DND-41 (cell line): ENCODE measurements around the gene EPB41.

Source experiments
- ATAC-seq: fragments of 200-7000 bp; cut with Tn5 transposase; 3 replicates; pipeline ENCODE4 v1.9.1; 2021; ENCODE audit warnings: low read depth; ENCODE audit not compliant: insufficient read depth
- DNase-seq: peaks from one replicate; pipeline ENCODE4 v3.0.0-alpha.2; 2020
- H2AFZ ChIP-seq: 2 replicates; pipeline ENCODE4 v1.6.0; 2012; ENCODE audit warnings: low read depth, low read length
- H3K27ac ChIP-seq: 2 replicates; pipeline ENCODE4 v1.5.1; 2012; ENCODE audit warnings: low read length, inconsistent platforms
- H3K27me3 ChIP-seq: fragments of 200-600 bp; sonication (generic); 2 replicates; pipeline ENCODE4 v1.6.0; 2012; ENCODE audit warnings: low read length, mild to moderate bottlenecking, inconsistent platforms; ENCODE audit not compliant: insufficient read depth, poor library complexity
- H3K36me3 ChIP-seq: 2 replicates; pipeline ENCODE4 v1.5.1; 2012; ENCODE audit warnings: low read length, inconsistent platforms; ENCODE audit not compliant: insufficient read depth
- H3K4me1 ChIP-seq: 2 replicates; pipeline ENCODE4 v1.5.1; 2012; ENCODE audit warnings: mild to moderate bottlenecking, low read length; ENCODE audit not compliant: insufficient read depth
- H3K4me2 ChIP-seq: 2 replicates; pipeline ENCODE4 v1.6.0; 2012; ENCODE audit warnings: mild to moderate bottlenecking, moderate library complexity, low read length, inconsistent platforms; ENCODE audit not compliant: insufficient read depth
- H3K4me3 ChIP-seq, 2 experiments: fragments of 200-600 bp in 1 of 2; shearing (Covaris generic) in 1 of 2; 2 replicates each; pipeline ENCODE4 v1.5.1; 2012 to 2016; ENCODE audit warnings: inconsistent platforms in 2 of 2, low read length in 2 of 2, mild to moderate bottlenecking in 2 of 2, low read depth in 1 of 2, moderate library complexity in 1 of 2
- H3K79me2 ChIP-seq: 2 replicates; pipeline ENCODE4 v1.6.0; 2012; ENCODE audit warnings: low read length, inconsistent platforms; ENCODE audit not compliant: insufficient read depth
- H3K9ac ChIP-seq: 2 replicates; pipeline ENCODE4 v1.6.0; 2012; ENCODE audit warnings: low read depth, mild to moderate bottlenecking, inconsistent platforms, low read length, moderate library complexity
- H3K9me3 ChIP-seq: 2 replicates; pipeline ENCODE4 v1.5.1; 2012; ENCODE audit warnings: low read length, moderate library complexity, mild to moderate bottlenecking, inconsistent platforms; ENCODE audit not compliant: insufficient read depth, severe bottlenecking
- H4K20me1 ChIP-seq: 2 replicates; pipeline ENCODE4 v1.6.0; 2012; ENCODE audit warnings: low read length; ENCODE audit not compliant: insufficient read depth
- CTCF ChIP-seq: IDR thresholded peaks from 2 replicates; pipeline ENCODE4 v1.5.1; 2012; ENCODE audit warnings: borderline replicate concordance, low read length, moderate library complexity, mild to moderate bottlenecking; ENCODE audit not compliant: poor library complexity, severe bottlenecking; ENCODE audit errors: extremely low read depth
- EZH2 ChIP-seq: IDR thresholded peaks from 3 replicates; pipeline ENCODE4 v1.6.1; 2012; ENCODE audit warnings: borderline replicate concordance, low read depth, mild to moderate bottlenecking, moderate library complexity, low read length, inconsistent platforms; ENCODE audit not compliant: severe bottlenecking

The EPB41 gene

GRCh38 chr1:29159773-29160172 is 245.4 kb downstream of the EPB41 start:
- Histone ChIP-seq H3K4me3 (no peak overlapping the region), H3K4me1 (no peaks in the 10 kb centered on the region), H4K20me1 (peaks cover 64% of the 10 kb centered on the region), H3K27ac (no peak overlapping the region), H2AFZ (no peak overlapping the region), H3K79me2 (peaks cover 89% of the 10 kb centered on the region), H3K9ac (no peak overlapping the region), H3K4me2 (no peak overlapping the region), H3K36me3 (peaks cover 96% of the 10 kb centered on the region), H3K9me3 (no peaks in the 10 kb centered on the region), H3K27me3 (no peaks in the 10 kb centered on the region)
- ATAC-seq (no peak), DNase-seq (no peak)
- TF ChIP-seq CTCF, result no peak
- no peak for TF ChIP-seq EZH2

- H3K9me3 ChIP-seq, result no peaks in the 10 kb centered on the region
- no peaks in the 10 kb centered on the region for H3K4me1 ChIP-seq
- no peak for TF ChIP-seq CTCF
- TF ChIP-seq EZH2, result no peak
- H4K20me1 ChIP-seq, result peaks cover 80% of the 10 kb centered on the region
- H3K36me3 ChIP-seq, result peaks cover 96% of the 10 kb centered on the region
- H3K4me2 ChIP-seq, result no peak overlapping the region
- no peak for DNase-seq
- no peak overlapping the region for H2AFZ ChIP-seq
- H3K4me3 ChIP-seq, result no peak overlapping the region
- ATAC-seq, result no peak
- no peaks in the 10 kb centered on the region for H3K27me3 ChIP-seq
- H3K9ac ChIP-seq, result no peak overlapping the region
- no peak overlapping the region for H3K27ac ChIP-seq
- peaks cover 97% of the 10 kb centered on the region for H3K79me2 ChIP-seq
Observed at GRCh38 chr1:29162025-29162424, 247.7 kb downstream of the EPB41 start.

- Histone ChIP-seq H3K36me3 (peaks cover 96% of the 10 kb centered on the region), H4K20me1 (peaks cover 85% of the 10 kb centered on the region), H2AFZ (no peak overlapping the region), H3K9me3 (no peaks in the 10 kb centered on the region), H3K79me2 (peaks cover 97% of the 10 kb centered on the region), H3K4me3 (no peak overlapping the region), H3K4me2 (no peak overlapping the region), H3K4me1 (no peaks in the 10 kb centered on the region), H3K9ac (no peak overlapping the region), H3K27ac (no peak overlapping the region), H3K27me3 (no peaks in the 10 kb centered on the region)
- no peak for ATAC-seq
- TF ChIP-seq CTCF (no peak), EZH2 (no peak)
- DNase-seq, result no peak
Observed at GRCh38 chr1:29162476-29163138, 248.2 kb downstream of the EPB41 start.

- Histone ChIP-seq H4K20me1 (peaks cover 91% of the 10 kb centered on the region), H2AFZ (no peak overlapping the region), H3K27me3 (no peaks in the 10 kb centered on the region), H3K79me2 (peaks cover 98% of the 10 kb centered on the region), H3K36me3 (peaks cover 96% of the 10 kb centered on the region), H3K9ac (no peak overlapping the region), H3K4me3 (no peak overlapping the region), H3K27ac (no peak overlapping the region), H3K4me2 (no peak overlapping the region), H3K9me3 (no peaks in the 10 kb centered on the region), H3K4me1 (0 out of 2 replicates have a peak, but pooled peaks cover 3% of the 10 kb centered on the region)
- ATAC-seq, result no peak
- no peak for DNase-seq
- no peak for TF ChIP-seq EZH2
- no peak for TF ChIP-seq CTCF
Observed at GRCh38 chr1:29164588-29164987, 250.2 kb downstream of the EPB41 start.
